ENCODE measurements around the gene EHMT1.

- TF ChIP-seq TAF1 (IDR thresholded peaks at IDR 0.05; ENCODE audit: borderline replicate concordance, insufficient read depth, low read length) (no peak), POLR2AphosphoS5 (IDR thresholded peaks at IDR 0.05; ENCODE audit: low read depth, low read length) (no peak), REST (IDR thresholded peaks at IDR 0.05; ENCODE audit: insufficient read depth in 1 of 2, low read depth in 2 of 2, low read length in 2 of 2) (no peak)
Observed at GRCh38 chr9:137843355-137843754, 224.6 kb downstream of the EHMT1 start.
